GM12864 (cell line): ENCODE measurements around the gene MED27.

Experiments used
- DNase-seq: peaks from one replicate; pipeline ENCODE4 v3.0.0-alpha.2; 2011; ENCODE audit warnings: low read depth
- H3K4me3 ChIP-seq: 2 replicates; pipeline ENCODE4 v1.5.1; 2011; ENCODE audit warnings: mild to moderate bottlenecking, low read depth, low read length, control low read depth
- CTCF ChIP-seq: IDR thresholded peaks from 2 replicates; pipeline ENCODE4 v1.5.1; 2011; ENCODE audit warnings: low read depth, mild to moderate bottlenecking, moderate library complexity, low read length, control low read depth, inconsistent platforms; ENCODE audit errors: missing control alignments

MED27 gene

GRCh38 chr9:132121021-132121420, 41.4 kb upstream of the MED27 start:
- H3K4me3 ChIP-seq, result no peak overlapping the region
- TF ChIP-seq CTCF, result no peak
- DNase-seq, result no peak

- no peak for TF ChIP-seq CTCF
- no peak for DNase-seq
- no peak overlapping the region for H3K4me3 ChIP-seq
Measured at GRCh38 chr9:132117694-132118093, 38.0 kb upstream of the MED27 start.

GRCh38 chr9:132116583-132116982, 36.9 kb upstream of the MED27 start:
- TF ChIP-seq CTCF, result no peak
- no peak overlapping the region for H3K4me3 ChIP-seq
- no peak for DNase-seq

- H3K4me3 ChIP-seq, result no peak overlapping the region
- no peak for TF ChIP-seq CTCF
- no peak for DNase-seq
Measured at GRCh38 chr9:132114102-132114707, 34.5 kb upstream of the MED27 start.

- no peak for TF ChIP-seq CTCF
- no peak overlapping the region for H3K4me3 ChIP-seq
- no peak for DNase-seq
Measured at GRCh38 chr9:132109291-132109690, 29.6 kb upstream of the MED27 start.

GRCh38 chr9:132108728-132109127, 29.1 kb upstream of the MED27 start:
- DNase-seq, result no peak
- TF ChIP-seq CTCF, result no peak
- H3K4me3 ChIP-seq, result no peak overlapping the region

GRCh38 chr9:132099741-132100407, 20.2 kb upstream of the MED27 start:
- H3K4me3 ChIP-seq, result no peak overlapping the region
- DNase-seq, result no peak
- no peak for TF ChIP-seq CTCF
